K562 (cell line): Measurements from ENCODE around the gene LCE3E. TPM values are rescaled to one million over a fixed set of nuclear protein-coding genes. Genes with fewer than 3 reads are reported as not detected.
"Not testable (repeated sequence)": the region's sequence is repeated elsewhere in the genome, so short reads cannot be mapped to it uniquely, and the experiment has no call there.

ENCODE experiments used
- ATAC-seq: fragments of 200-7000 bp; cut with Tn5 transposase; 3 replicates; pipeline ENCODE4 v1.9.1; 2020; ENCODE audit warnings: moderate library complexity
- BruUV-seq: library from RNA; stranded (reverse); fragments of 400-500 nt; replicated peaks from 2 replicates; lab custom pipeline; 2021; lab: Mats Ljungman, UMichigan
- CTCF ChIA-PET: fragments of 300-600 bp; formaldehyde crosslinking; extraction: SDS; loops from one replicate; lab custom pipeline; 2021; ENCODE audit warnings: low intra/inter-chr PET ratio; lab: Yijun Ruan, JAX
- POLR2A ChIA-PET: fragments of 300-600, 350-650 bp; sonication (Branson Sonifier 250); formaldehyde crosslinking; extraction: SDS; loops from one replicate; lab custom pipeline; 2021; ENCODE audit warnings: antibody characterized with exemption, inconsistent platforms; lab: Yijun Ruan, JAX
- DNase-seq, 4 experiments: peaks; one replicate each; pipeline versions ENCODE4 v3.0.0 to v3.0.0-alpha.2; 2011 to 2018; ENCODE audit warnings: low spot score in 3 of 4, mixed read lengths in 3 of 4; ENCODE audit errors: extremely low read depth in 1 of 4
- FAIRE-seq: peaks from 2 replicates; lab custom pipeline; 2011; peaks lifted over from hg19 to GRCh38; lab: Jason Lieb, UNC
- H2AFZ ChIP-seq: 2 replicates; pipeline ENCODE4 v1.6.0; 2011; ENCODE audit warnings: low read depth, low read length, control low read depth, inconsistent platforms
- H3K27ac ChIP-seq: fragments of 200-600 bp; 3 replicates; pipeline ENCODE4 v1.8.0; 2011; ENCODE audit warnings: low read depth, mild to moderate bottlenecking, control low read depth, inconsistent platforms, low read length, moderate library complexity, mixed read lengths; ENCODE audit errors: extremely low read depth
- H3K27me3 ChIP-seq, 2 experiments: fragments of 300-600 bp in 1 of 2; 2 replicates in 1 of 2; 3 replicates in 1 of 2; pipeline versions ENCODE4 v1.6.0 to v1.8.0; 2011; ENCODE audit warnings: inconsistent platforms in 2 of 2, low read length in 2 of 2, mild to moderate bottlenecking in 1 of 2, mixed read lengths in 1 of 2, moderate library complexity in 1 of 2; ENCODE audit not compliant: control insufficient read depth in 2 of 2, insufficient read depth in 2 of 2
- H3K36me3 ChIP-seq: fragments of 300-600 bp; 3 replicates; pipeline ENCODE4 v1.8.0; 2011; ENCODE audit warnings: mild to moderate bottlenecking, low read length, inconsistent platforms; ENCODE audit not compliant: control insufficient read depth, insufficient read depth
- H3K4me1 ChIP-seq, 2 experiments: fragments of 200-600 bp in 1 of 2; replicated peaks in 1 of 2; 2 replicates in 1 of 2; 3 replicates in 1 of 2; pipeline versions ENCODE4 v1.5.1 to v1.8.0; 2011; ENCODE audit warnings: inconsistent platforms in 2 of 2, low read length in 2 of 2, mild to moderate bottlenecking in 1 of 2, mixed read lengths in 1 of 2, moderate library complexity in 1 of 2; ENCODE audit not compliant: control insufficient read depth in 2 of 2, insufficient read depth in 2 of 2
- H3K4me2 ChIP-seq: 2 replicates; pipeline ENCODE4 v1.6.1; 2011; ENCODE audit warnings: low read length, control low read depth, inconsistent platforms, mixed read lengths; ENCODE audit not compliant: insufficient read depth
- H3K4me3 ChIP-seq: fragments of 200-600 bp; sonication (generic), shearing (Covaris generic); 2 replicates; pipeline ENCODE4 v1.5.1; 2016; ENCODE audit warnings: control low read depth, inconsistent platforms
- H3K79me2 ChIP-seq: fragments of 200-600 bp; 3 replicates; pipeline ENCODE4 v1.8.0; 2011; ENCODE audit warnings: low read length, inconsistent platforms; ENCODE audit not compliant: control insufficient read depth, insufficient read depth
- H3K9ac ChIP-seq, 2 experiments: 2 replicates each; pipeline versions ENCODE4 v1.6.0 to v1.6.1; 2011; ENCODE audit warnings: low read depth in 2 of 2, low read length in 2 of 2, control low read depth in 1 of 2, inconsistent platforms in 1 of 2, mild to moderate bottlenecking in 1 of 2, mixed read lengths in 1 of 2; ENCODE audit not compliant: insufficient read depth in 1 of 2
- H3K9me1 ChIP-seq: one replicate; pipeline ENCODE4 v1.6.0; 2011; ENCODE audit warnings: inconsistent platforms, mild to moderate bottlenecking, low read length, moderate library complexity; ENCODE audit not compliant: control insufficient read depth, insufficient read depth
- H3K9me3 ChIP-seq: replicated peaks from 2 replicates; pipeline ENCODE4 v1.5.1; 2011; ENCODE audit warnings: low read depth, low read length, inconsistent platforms; ENCODE audit not compliant: control insufficient read depth, insufficient read depth
- H4K20me1 ChIP-seq: replicated peaks from 2 replicates; pipeline ENCODE4 v1.6.1; 2011; ENCODE audit warnings: low read length, inconsistent platforms, mixed read lengths; ENCODE audit not compliant: control insufficient read depth, insufficient read depth
- ATF1 ChIP-seq, 2 experiments: fragments of 450-650 bp in 1 of 2; IDR thresholded peaks; 2 replicates each; pipeline ENCODE4 v1.6.1; 2016; ENCODE audit warnings: missing compliant biosample characterization in 1 of 2, missing genetic modification characterization in 1 of 2
- E2F6 ChIP-seq, 2 experiments: IDR thresholded peaks; 2 replicates each; pipeline ENCODE4 v1.6.1; 2011; ENCODE audit warnings: borderline replicate concordance in 1 of 2, control low read depth in 1 of 2, low read depth in 1 of 2, low read length in 1 of 2, mild to moderate bottlenecking in 1 of 2, mixed read lengths in 1 of 2, moderate library complexity in 1 of 2; ENCODE audit not compliant: insufficient read depth in 1 of 2, insufficient read length in 1 of 2, poor library complexity in 1 of 2, severe bottlenecking in 1 of 2; ENCODE audit errors: extremely low read depth in 1 of 2
- POLR3A ChIP-seq: IDR thresholded peaks from 2 replicates; pipeline ENCODE4 v1.6.1; 2011; ENCODE audit warnings: borderline replicate concordance, mild to moderate bottlenecking, moderate library complexity; ENCODE audit not compliant: insufficient read length, insufficient read depth; ENCODE audit errors: extremely low read depth
- RAD51 ChIP-seq: fragments of 450-650 bp; IDR thresholded peaks from 2 replicates; pipeline ENCODE4 v1.7.1; 2016; ENCODE audit warnings: low read depth, mild to moderate bottlenecking, borderline replicate concordance
- ZNF253 ChIP-seq: fragments of 250-450 bp; sonication (Bioruptor Pico); conservative IDR thresholded peaks from 2 replicates; pipeline ENCODE4 v1.6.1; 2021; ENCODE audit warnings: mild to moderate bottlenecking
- WGBS: fragments of 100-300 bp; shearing (Covaris generic); methylation state at CpG from one replicate; pipeline ENCODE4 v1.1.6; 2016; ENCODE audit warnings: low coverage, mixed read lengths; ENCODE audit not compliant: insufficient coverage; ENCODE audit errors: missing lambda C conversion rate; 5-methylcytosine and 5-hydroxymethylcytosine counted together
- in situ Hi-C: fragments of 300-500 bp; cut with MboI; formaldehyde crosslinking; loops from 4 replicates; pipeline ENCODE4 v1.15.0; 2018; ENCODE audit warnings: inconsistent platforms, mixed read lengths
- intact Hi-C: fragments of 100-400 bp; cut with micrococcal nuclease; formaldehyde crosslinking; loops from 2 replicates; pipeline ENCODE4 v1.14.2; 2022
- polyA plus RNA-seq, 8 experiments: library from polyadenylated mRNA; depleted of rRNA in 4 of 8; stranded (reverse) in 5 of 8; unstranded in 3 of 8; fragments of >200 nt; fragmentation: Nextera tagmentation in 2 of 8; fragmentation: Illumina TruSeq in 1 of 8; extraction: Ambion mirVana in 2 of 8; extraction: Trizol in 1 of 8; gene quantifications; 2 replicates each; pipeline versions ENCODE4 v1.2.1 to v1.2.3, GENCODE V29; 2011 to 2014; ENCODE audit warnings: inconsistent platforms in 1 of 8, missing spikeins in 1 of 8
- total RNA-seq, 7 experiments: library from RNA; depleted of rRNA in 6 of 7; stranded (reverse); fragments of >200 nt in 6 of 7; fragmentation: Illumina TruSeq in 2 of 7; extraction: Trizol in 2 of 7; gene quantifications; 2 replicates each; pipeline versions ENCODE4 v1.2.1 to v1.2.3, GENCODE V29; 2011 to 2021; ENCODE audit warnings: low replicate concordance in 1 of 7

Gene LCE3E
- total and polyA plus RNA-seq, 9 of the 15 experiments (the other 6 are each of a cell fraction or from before 2014, with no cell fraction given): not detected

GRCh38 chr1:152579526-152579925, 12.9 kb upstream of the LCE3E start:
- H3K9me3 ChIP-seq, H4K20me1 ChIP-seq, H3K27ac ChIP-seq, H3K27me3 ChIP-seq, FAIRE-seq, H3K79me2 ChIP-seq, H3K4me3 ChIP-seq, H3K4me1 ChIP-seq, intact Hi-C loops, H2AFZ ChIP-seq, H3K4me2 ChIP-seq, DNase-seq, H3K9me1 ChIP-seq, CTCF ChIA-PET, POLR2A ChIA-PET, ATAC-seq, H3K9ac ChIP-seq, in situ Hi-C loops, BruUV-seq, H3K36me3 ChIP-seq: not testable (repeated sequence)
- 0% methylated on average over 8 of the region's 9 CpGs for WGBS

- H3K9ac ChIP-seq: no peak overlapping the region
- no peak overlapping the region for H3K27ac ChIP-seq
- 0% methylated on average over 2 of the region's 2 CpGs for WGBS
- no peaks in the 10 kb centered on the region for H3K36me3 ChIP-seq
- H3K27me3 ChIP-seq: no peaks in the 10 kb centered on the region
- H3K4me3 ChIP-seq: no peak overlapping the region
- ATAC-seq (no peak), DNase-seq (no peak), FAIRE-seq (no peak)
- H2AFZ ChIP-seq: no peak overlapping the region
- TF ChIP-seq E2F6 (IDR thresholded peaks at IDR 0.05; ENCODE audit: borderline replicate concordance in 1 of 2, extremely low read depth in 1 of 2, insufficient read depth in 1 of 2, insufficient read length in 1 of 2, low read depth in 1 of 2, low read length in 1 of 2, poor library complexity in 1 of 2, severe bottlenecking in 1 of 2) (no peak), ZNF253 (CRISPR knock-in tag) (no peak), POLR3A (no peak), ATF1 (CRISPR knock-in tag; IDR thresholded peaks at IDR 0.05) (no peak), ATF1 (tag; IDR thresholded peaks at IDR 0.05) (no peak), RAD51 (no peak)
- no peaks in the 10 kb centered on the region for H3K79me2 ChIP-seq
- no peaks in the 10 kb centered on the region for H4K20me1 ChIP-seq
- H3K9me1 ChIP-seq: no peaks in the 10 kb centered on the region
- CTCF ChIA-PET: no interaction called here
- intact Hi-C loops: no loop called here
- BruUV-seq: no TSS peak
- H3K9me3 ChIP-seq: no peaks in the 10 kb centered on the region
- no peak overlapping the region for H3K4me2 ChIP-seq
- H3K4me1 ChIP-seq: no peaks in the 10 kb centered on the region
- POLR2A ChIA-PET: interaction anchor here (0.7 kb wide), 1 partner anchor 443 kb away, joined by 3 read pairs; no protein-coding TSS in a partner anchor
- in situ Hi-C loops: no loop called here
These were observed 10.6 kb upstream of the LCE3E start for GRCh38 chr1:152577168-152577567.
